Stimulated activated CD8-positive, alpha-beta memory T cell treated with anti-CD3 and anti-CD28 coated beads, Interleukin-12 subunit alpha, Interleukin-12 subunit beta, amount 100 ng/mL, for 4 hours (primary cell): ENCODE measurements around the gene PLA2G7.
"Not testable (repeated sequence)": the region's sequence is repeated elsewhere in the genome, so short reads cannot be mapped to it uniquely, and the experiment has no call there.

Experiments
- DNase-seq: peaks from one replicate; pipeline ENCODE4 v3.0.0-alpha.2; 2020; ENCODE audit warnings: low read depth

The PLA2G7 gene

GRCh38 chr6:46734867-46735719 lies at the start of gene PLA2G7:
TSS of gene PLA2G7 (minus strand) at chr6:46735375. CDS start at chr6:46722891, 12,484 bp downstream.
- no peak for DNase-seq

- DNase-seq = no peak
Measured at GRCh38 chr6:46784535-46784934, 49.4 kb upstream of the PLA2G7 start.

DNA sequence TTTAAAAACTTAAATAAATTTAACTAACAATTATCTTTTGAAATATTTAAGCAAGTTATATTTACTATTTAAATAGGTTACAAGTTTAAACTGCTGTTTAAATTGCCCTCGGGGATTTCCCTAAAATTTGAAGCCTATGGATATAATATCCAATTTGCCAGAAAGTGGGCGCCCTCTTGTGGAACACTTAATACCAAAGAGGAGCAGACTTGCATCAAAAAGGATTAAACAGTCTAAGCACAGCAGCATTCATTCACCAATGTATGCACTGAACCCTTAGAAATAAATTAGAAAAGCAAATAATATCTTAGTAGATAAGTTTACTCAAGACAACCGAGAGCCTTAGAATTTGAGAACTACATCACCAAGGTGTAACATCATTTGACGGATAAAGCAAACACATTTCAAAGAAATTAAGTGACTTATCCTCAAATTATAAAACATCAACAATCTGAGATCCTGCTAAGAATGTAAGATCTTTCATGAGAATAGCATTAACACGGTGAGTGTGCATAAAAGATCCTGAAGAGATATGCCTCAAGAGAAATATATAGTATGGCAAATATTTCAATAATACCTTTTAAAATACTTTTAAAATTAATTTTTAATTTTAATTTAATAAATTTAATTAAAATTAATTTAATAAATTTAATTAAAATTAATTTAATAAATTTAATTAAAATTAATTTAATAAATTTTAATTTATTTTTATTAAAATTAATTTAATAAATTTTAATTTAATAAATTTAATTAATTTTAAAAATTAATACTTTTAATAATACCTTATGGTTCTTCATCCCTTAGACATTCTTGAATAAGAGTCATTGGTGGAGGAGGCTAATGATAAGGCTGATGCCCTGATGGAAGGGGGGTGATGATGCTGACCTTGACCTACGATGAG lies 46.6 kb upstream of the PLA2G7 start:
- no peak for DNase-seq

DNA sequence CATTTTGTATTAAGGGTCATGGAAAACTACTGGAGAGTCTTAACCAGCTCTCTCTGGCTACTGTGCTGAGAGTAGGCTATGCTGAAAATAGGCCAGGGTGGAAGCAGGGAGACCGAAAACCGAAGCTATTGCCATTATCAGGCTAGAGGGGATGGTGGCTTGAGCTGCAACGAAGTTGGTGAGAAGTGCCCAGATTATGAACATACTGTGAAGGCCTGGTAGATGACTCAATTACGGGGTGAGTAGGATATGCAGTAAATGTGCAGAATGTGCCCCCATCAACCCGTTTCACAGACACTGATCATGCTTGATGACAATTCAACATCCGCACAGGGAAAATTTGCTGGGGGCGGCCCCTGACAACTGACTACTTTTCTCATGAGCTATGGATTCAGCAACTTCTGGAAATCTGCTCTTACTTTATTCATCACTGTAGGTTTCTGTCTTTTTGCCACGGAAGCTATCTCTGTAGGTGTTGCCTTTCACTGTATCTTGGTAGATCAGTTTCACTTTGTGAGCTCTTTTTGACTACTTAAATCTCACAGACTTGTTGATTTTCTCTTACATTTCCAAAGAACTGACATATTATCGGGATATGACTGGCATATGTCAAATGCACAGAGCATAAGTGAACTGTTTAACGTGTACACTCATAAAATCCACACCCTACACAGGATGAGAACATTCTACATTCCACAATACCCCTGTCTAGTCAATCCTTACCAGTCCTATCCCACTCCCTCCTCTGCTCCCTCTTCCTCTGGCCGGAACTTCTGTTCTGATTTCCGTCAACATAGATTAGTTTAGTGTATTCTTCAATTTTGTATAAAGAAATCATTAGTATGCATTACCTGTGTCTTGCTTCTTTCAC lies 42.5 kb upstream of the PLA2G7 start:
- DNase-seq = no peak

DNA sequence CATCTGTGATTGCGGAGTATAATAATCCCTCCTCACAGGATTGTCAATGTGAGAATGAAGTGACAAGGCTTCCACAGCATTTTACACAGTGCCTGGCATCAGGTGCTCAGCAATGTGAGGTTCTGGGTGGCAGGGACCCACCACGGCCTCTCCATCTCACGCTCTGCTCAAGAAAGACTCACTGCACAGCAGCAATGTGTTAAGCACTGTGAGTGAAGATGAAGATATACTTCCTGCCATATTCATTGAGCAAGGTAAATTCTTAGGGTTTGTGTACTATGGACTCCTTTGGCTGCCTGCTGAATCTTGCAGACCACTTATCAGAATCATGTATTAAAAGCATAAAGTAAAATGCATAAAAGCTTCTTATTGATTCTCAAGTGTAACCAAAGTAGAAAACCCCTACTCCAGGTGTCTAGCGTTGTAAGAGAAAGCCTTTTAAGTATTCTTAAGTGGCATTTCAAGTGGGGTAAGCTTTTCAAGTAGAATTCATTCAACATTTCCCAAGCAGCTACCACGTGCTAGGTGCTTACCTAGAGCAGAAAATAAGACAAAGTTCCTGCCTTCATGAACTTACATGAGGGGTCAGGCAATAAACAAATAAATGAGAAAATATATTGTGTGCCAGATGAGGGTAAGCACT lies 41.0 kb upstream of the PLA2G7 start:
- DNase-seq = no peak

DNA sequence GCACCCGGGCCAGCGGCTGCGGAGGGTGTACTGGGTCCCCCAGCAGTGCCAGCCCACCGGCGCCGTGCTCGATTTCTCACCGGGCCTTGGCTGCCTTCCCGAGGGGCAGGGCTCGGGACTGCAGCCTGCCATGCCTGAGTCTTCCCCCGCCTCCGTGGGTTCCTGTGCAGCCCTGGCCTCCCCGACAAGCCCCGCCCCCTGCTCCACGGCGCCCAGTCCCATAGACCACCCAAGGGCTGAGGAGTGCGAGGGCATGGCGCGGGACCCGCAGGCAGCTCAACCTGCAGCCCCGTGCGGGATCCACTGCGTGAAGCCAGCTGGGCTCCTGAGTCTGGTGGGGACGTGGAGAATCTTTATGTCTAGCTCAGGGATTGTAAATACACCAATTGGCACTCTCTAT lies 39.6 kb upstream of the PLA2G7 start:
- DNase-seq = not testable (repeated sequence)

DNA sequence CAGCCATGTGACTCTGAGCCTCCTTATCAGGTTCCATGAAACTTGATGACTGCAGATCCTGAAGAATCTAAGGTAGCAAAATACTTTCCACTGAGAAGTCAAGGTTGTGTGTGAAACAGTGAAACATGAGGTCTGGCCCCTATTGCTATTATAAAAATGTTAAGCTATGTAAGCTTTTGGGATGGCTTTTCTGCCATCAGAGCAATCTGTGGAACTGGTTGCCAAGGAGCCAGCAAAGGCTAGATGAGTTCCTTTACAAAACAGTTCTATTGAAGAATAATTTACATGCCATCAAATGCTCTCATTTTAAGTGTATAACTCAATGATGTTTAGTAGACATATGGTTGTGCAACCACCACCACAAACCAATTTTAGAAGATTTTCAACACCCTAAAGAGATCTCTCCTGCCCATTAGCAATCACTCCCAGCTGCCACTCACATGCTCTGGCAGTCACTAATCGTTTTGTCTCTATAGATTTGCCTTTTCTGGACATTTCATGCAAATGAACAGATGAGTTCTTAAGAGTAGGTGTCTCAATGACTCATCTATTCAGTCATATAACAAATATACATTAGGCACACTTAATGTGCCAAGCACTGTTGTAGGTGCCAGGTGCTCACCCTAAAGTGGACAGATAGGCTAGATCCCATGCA lies 38.2 kb upstream of the PLA2G7 start:
- DNase-seq = no peak

DNA sequence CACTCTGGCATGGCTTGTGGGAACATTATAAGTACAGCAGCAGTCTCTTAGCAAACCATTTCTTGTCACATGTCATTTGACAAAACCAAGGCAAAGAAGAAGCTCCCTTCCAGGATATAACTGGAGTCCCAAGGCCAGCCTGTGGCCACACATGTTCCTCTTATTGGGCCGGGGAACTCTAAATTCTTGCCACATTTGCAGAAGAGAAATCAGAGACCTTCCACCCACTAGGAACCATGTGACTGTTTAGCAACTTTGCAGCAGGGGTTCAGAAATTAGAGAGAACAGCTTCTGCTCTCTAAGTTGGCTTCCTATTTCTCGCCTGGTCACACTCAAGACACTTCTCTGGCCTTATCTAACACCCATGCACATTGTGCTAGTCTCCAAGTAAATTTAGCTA lies 37.6 kb upstream of the PLA2G7 start:
- no peak for DNase-seq

GRCh38 chr6:46772016-46772415 lies 36.8 kb upstream of the PLA2G7 start:
- no peak for DNase-seq

GRCh38 chr6:46764961-46765360 lies 29.8 kb upstream of the PLA2G7 start:
- DNase-seq = no peak

DNA sequence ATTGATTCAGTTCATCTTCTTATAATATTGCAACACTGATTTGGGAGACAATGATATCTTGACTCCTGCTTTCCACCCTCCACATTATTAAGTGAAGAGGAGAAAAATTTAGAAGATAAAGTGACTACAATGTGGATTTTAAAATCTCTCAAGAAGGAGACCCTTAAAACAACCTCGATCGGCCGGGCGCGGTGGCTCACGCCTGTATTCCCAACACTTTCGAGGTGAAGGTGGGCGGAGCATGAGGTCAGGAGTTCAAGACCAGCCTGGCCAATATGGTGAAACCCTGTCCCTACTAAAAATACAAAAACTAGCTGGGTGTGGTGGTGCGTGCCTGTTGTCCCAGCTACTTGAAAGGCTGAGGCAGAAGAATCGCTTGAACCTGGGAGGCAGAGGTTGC lies 29.1 kb upstream of the PLA2G7 start:
- DNase-seq = not testable (repeated sequence)

GRCh38 chr6:46763466-46763865 lies 28.3 kb upstream of the PLA2G7 start:
- DNase-seq = no peak

- DNase-seq = no peak
Measured at GRCh38 chr6:46760925-46761324, 25.8 kb upstream of the PLA2G7 start.

- DNase-seq = no peak
Measured at GRCh38 chr6:46758960-46759753, 24.0 kb upstream of the PLA2G7 start.

- no peak for DNase-seq
Measured at GRCh38 chr6:46757214-46757596, 22.0 kb upstream of the PLA2G7 start.

- no peak for DNase-seq
Measured at GRCh38 chr6:46756469-46757213, 21.5 kb upstream of the PLA2G7 start.

DNA sequence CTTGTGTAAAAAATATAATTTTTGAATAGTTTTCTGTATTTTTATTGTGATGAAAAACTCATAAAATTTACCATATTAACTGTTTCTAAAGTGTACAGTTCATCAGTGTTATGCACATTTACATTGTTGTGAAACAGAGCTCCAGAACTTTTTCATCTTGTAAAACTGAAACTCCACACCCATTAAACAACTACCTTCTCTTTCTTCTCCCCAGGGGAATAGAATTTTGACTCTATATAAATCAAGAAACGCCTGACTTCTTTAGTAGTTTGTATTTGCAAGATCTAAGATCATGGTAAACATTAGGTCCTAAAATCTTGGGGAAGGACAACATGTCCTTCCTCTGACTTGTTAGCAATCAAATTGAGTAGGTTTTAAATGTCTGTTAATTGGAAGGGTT lies 20.7 kb upstream of the PLA2G7 start:
- no peak for DNase-seq

GRCh38 chr6:46751658-46752057 lies 16.5 kb upstream of the PLA2G7 start:
- no peak for DNase-seq

DNA sequence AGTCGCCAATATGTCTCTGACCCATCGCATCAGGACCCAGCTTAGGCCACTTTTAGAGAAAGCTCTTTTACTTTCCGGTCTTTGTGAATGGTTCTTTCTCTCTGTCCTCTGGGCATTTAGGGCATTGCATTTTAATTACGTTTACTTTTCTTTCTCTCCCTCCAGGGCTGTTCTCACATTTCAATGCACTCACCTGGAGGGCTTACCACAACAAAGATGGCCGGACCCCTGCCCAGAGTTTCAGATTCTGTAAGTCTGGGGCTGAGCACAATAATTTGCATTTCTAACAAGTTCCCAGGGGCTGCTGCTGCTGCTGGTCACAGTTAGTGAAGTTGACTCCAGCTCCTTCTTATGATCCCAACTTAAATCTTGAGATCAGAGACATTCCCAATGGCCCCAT lies 14.6 kb upstream of the PLA2G7 start:
- DNase-seq = no peak
